Measurements from ENCODE around the gene NRXN3.

Gene NRXN3

GRCh38 chr14:79890527-79890926 lies 1720.4 kb downstream of the NRXN3 start:
- DNase-seq (ENCODE audit: low read depth) = no peak
- H3K4me3 ChIP-seq (ENCODE audit: low read depth, low read length) = no peak overlapping the region
- no peak for TF ChIP-seq CTCF (IDR thresholded peaks at IDR 0.05; ENCODE audit: low read depth, low read length, missing control alignments)
- in situ Hi-C loops (cut with HindIII; ENCODE audit: low sequenced_read_pairs) = no loop called here

- no peak overlapping the region for H3K4me3 ChIP-seq (ENCODE audit: low read depth, low read length)
- in situ Hi-C loops (cut with HindIII; ENCODE audit: low sequenced_read_pairs) = no loop called here
- TF ChIP-seq CTCF (IDR thresholded peaks at IDR 0.05; ENCODE audit: low read depth, low read length, missing control alignments) = no peak
- DNase-seq (ENCODE audit: low read depth) = no peak
Observed at GRCh38 chr14:79896009-79896408, 1725.8 kb downstream of the NRXN3 start.

- no peak for DNase-seq (ENCODE audit: low read depth)
- TF ChIP-seq CTCF (IDR thresholded peaks at IDR 0.05; ENCODE audit: low read depth, low read length, missing control alignments) = no peak
- in situ Hi-C loops (cut with HindIII; ENCODE audit: low sequenced_read_pairs) = no loop called here
- H3K4me3 ChIP-seq (ENCODE audit: low read depth, low read length) = no peak overlapping the region
Observed at GRCh38 chr14:79899610-79900009, 1729.4 kb downstream of the NRXN3 start.

GRCh38 chr14:79904497-79904896 lies 1734.3 kb downstream of the NRXN3 start:
- DNase-seq (ENCODE audit: low read depth) = no peak
- in situ Hi-C loops (cut with HindIII; ENCODE audit: low sequenced_read_pairs) = no loop called here
- H3K4me3 ChIP-seq (ENCODE audit: low read depth, low read length) = no peak overlapping the region
- no peak for TF ChIP-seq CTCF (IDR thresholded peaks at IDR 0.05; ENCODE audit: low read depth, low read length, missing control alignments)

- TF ChIP-seq CTCF (IDR thresholded peaks at IDR 0.05; ENCODE audit: low read depth, low read length, missing control alignments) = no peak
- no peak for DNase-seq (ENCODE audit: low read depth)
- no peak overlapping the region for H3K4me3 ChIP-seq (ENCODE audit: low read depth, low read length)
- in situ Hi-C loops (cut with HindIII; ENCODE audit: low sequenced_read_pairs) = no loop called here
Observed at GRCh38 chr14:79906994-79907393, 1736.8 kb downstream of the NRXN3 start.

- no peak for TF ChIP-seq CTCF (IDR thresholded peaks at IDR 0.05; ENCODE audit: low read depth, low read length, missing control alignments)
- H3K4me3 ChIP-seq (ENCODE audit: low read depth, low read length) = no peak overlapping the region
- no peak for DNase-seq (ENCODE audit: low read depth)
- in situ Hi-C loops (cut with HindIII; ENCODE audit: low sequenced_read_pairs) = no loop called here
Observed at GRCh38 chr14:79910086-79910485, 1739.9 kb downstream of the NRXN3 start.

- no peak for DNase-seq (ENCODE audit: low read depth)
- no peak for TF ChIP-seq CTCF (IDR thresholded peaks at IDR 0.05; ENCODE audit: low read depth, low read length, missing control alignments)
- in situ Hi-C loops (cut with HindIII; ENCODE audit: low sequenced_read_pairs) = no loop called here
- H3K4me3 ChIP-seq (ENCODE audit: low read depth, low read length) = no peak overlapping the region
Observed at GRCh38 chr14:79911744-79912143, 1741.6 kb downstream of the NRXN3 start.

Data from astrocyte of the cerebellum (primary cell).